Measurements from ENCODE around the gene CDC42BPA.

- TF ChIP-seq CTCF (IDR thresholded peaks at IDR 0.05) (peak in 2 of 5 experiments; percentile 6 to 21), EP300 (IDR thresholded peaks at IDR 0.05; ENCODE audit: low read depth) (no peak), POLR2AphosphoS5 (IDR thresholded peaks at IDR 0.05) (peak in 1 of 3 donors; percentile 16), POLR2A (IDR thresholded peaks at IDR 0.05) (no peak)
Observed at GRCh38 chr1:227356620-227357146, 38.4 kb upstream of the CDC42BPA start.
